GM23338 (cell line): Measurements from ENCODE around the gene SGMS2. TPM values are rescaled to one million over a fixed set of nuclear protein-coding genes. Genes with fewer than 3 reads are reported as not detected.

Source experiments
- ATAC-seq: fragments of 200-7000 bp; cut with Tn5 transposase; 3 replicates; pipeline ENCODE4 v1.9.1; 2020
- DNase-seq: peaks from one replicate; pipeline ENCODE4 v3.0.0-alpha.2; 2015; ENCODE audit warnings: low spot score
- H2AFZ ChIP-seq: fragments of 200-600 bp; sonication (generic); 2 replicates; pipeline ENCODE4 v1.8.0; 2016; ENCODE audit warnings: antibody characterized with exemption, mild to moderate bottlenecking, moderate library complexity
- H3F3A ChIP-seq: fragments of 200-600 bp; sonication (generic); replicated peaks from 2 replicates; pipeline ENCODE4 v1.8.0; 2017; ENCODE audit warnings: antibody characterized with exemption, mixed run types, low read depth
- H3K27ac ChIP-seq: fragments of 200-600 bp; sonication (generic); 2 replicates; pipeline ENCODE4 v1.6.1; 2016; ENCODE audit warnings: low read depth
- H3K27me3 ChIP-seq: fragments of 200-600 bp; sonication (generic); 2 replicates; pipeline ENCODE4 v1.8.0; 2016; ENCODE audit warnings: mild to moderate bottlenecking, mixed run types, moderate library complexity; ENCODE audit not compliant: insufficient read depth
- H3K36me3 ChIP-seq: fragments of 200-600 bp; sonication (generic); 2 replicates; pipeline ENCODE4 v1.8.0; 2016; ENCODE audit warnings: mild to moderate bottlenecking; ENCODE audit not compliant: insufficient read depth
- H3K4me1 ChIP-seq: fragments of 200-600 bp; sonication (generic); 2 replicates; pipeline ENCODE4 v1.8.0; 2016; ENCODE audit warnings: mild to moderate bottlenecking, moderate library complexity; ENCODE audit not compliant: insufficient read depth
- H3K4me2 ChIP-seq: fragments of 200-600 bp; sonication (generic); 2 replicates; pipeline ENCODE4 v1.7.1; 2017; ENCODE audit warnings: mixed run types
- H3K4me3 ChIP-seq: fragments of 200-600 bp; sonication (generic); 2 replicates; pipeline ENCODE4 v1.6.1; 2016; ENCODE audit warnings: mixed run types
- H3K79me2 ChIP-seq: fragments of 200-600 bp; sonication (generic); replicated peaks from 2 replicates; pipeline ENCODE4 v1.8.0; 2017; ENCODE audit warnings: mild to moderate bottlenecking; ENCODE audit not compliant: insufficient read depth
- H3K9me2 ChIP-seq: fragments of 200-600 bp; sonication (generic); 2 replicates; pipeline ENCODE4 v1.8.0; 2017; ENCODE audit not compliant: insufficient read depth
- H4K20me1 ChIP-seq: fragments of 200-600 bp; sonication (generic); replicated peaks from 2 replicates; pipeline ENCODE4 v1.8.0; 2017; ENCODE audit warnings: mild to moderate bottlenecking; ENCODE audit not compliant: insufficient read depth
- H3K27ac Mint-ChIP-seq: 2 replicates; pipeline ENCODE4 v1.8.0; 2020; ENCODE audit warnings: inconsistent platforms, mild to moderate bottlenecking, moderate library complexity, mixed read lengths
- H3K27me3 Mint-ChIP-seq: 3 replicates; pipeline ENCODE4 v1.8.0; 2022; ENCODE audit warnings: low read depth, mild to moderate bottlenecking, moderate library complexity, mixed read lengths, inconsistent platforms; ENCODE audit not compliant: insufficient read depth, poor library complexity
- H3K36me3 Mint-ChIP-seq: 3 replicates; pipeline ENCODE4 v1.8.0; 2021; ENCODE audit warnings: low read depth, mild to moderate bottlenecking, inconsistent platforms, moderate library complexity, mixed read lengths
- H3K4me1 Mint-ChIP-seq: 3 replicates; pipeline ENCODE4 v1.8.0; 2020; ENCODE audit warnings: mild to moderate bottlenecking, inconsistent platforms, mixed read lengths
- H3K4me3 Mint-ChIP-seq: 3 replicates; pipeline ENCODE4 v1.8.0; 2021; ENCODE audit warnings: moderate library complexity, mild to moderate bottlenecking, inconsistent platforms, mixed read lengths
- H3K9me3 Mint-ChIP-seq: 3 replicates; pipeline ENCODE4 v1.8.0; 2020; ENCODE audit warnings: moderate library complexity, mild to moderate bottlenecking, inconsistent platforms, mixed read lengths
- CREB1 ChIP-seq: fragments of 250-450 bp; sonication (Bioruptor Pico); IDR thresholded peaks from 2 replicates; pipeline ENCODE4 v1.5.0; 2020; ENCODE audit warnings: low read depth, mild to moderate bottlenecking, moderate library complexity
- ETS1 ChIP-seq: IDR thresholded peaks from 2 replicates; pipeline ENCODE4 v1.6.1; 2016; ENCODE audit warnings: antibody characterized with exemption
- NANOG ChIP-seq: IDR thresholded peaks from 2 replicates; pipeline ENCODE4 v1.6.1; 2016; ENCODE audit warnings: antibody characterized with exemption, borderline replicate concordance
- ZNF462 ChIP-seq: fragments of 250-450 bp; sonication (Bioruptor Pico); IDR thresholded peaks from 2 replicates; pipeline ENCODE4 v1.5.0; 2020; ENCODE audit warnings: mild to moderate bottlenecking, moderate library complexity
- polyA plus RNA-seq: library from polyadenylated mRNA; unstranded; fragments of >200 nt; fragmentation: Nextera tagmentation; extraction: Ambion mirVana; gene quantifications from 2 replicates; pipeline ENCODE4 v1.2.1, GENCODE V29; 2016
- total RNA-seq: library from RNA; depleted of rRNA; stranded (reverse); fragments of >200 nt; shearing (Covaris generic); gene quantifications from 2 replicates; pipeline ENCODE4 v1.2.3, GENCODE V29; 2014

Gene SGMS2
- total and polyA plus RNA-seq, 2 experiments from 2014 or later, result 0.35 to 1.1 TPM

DNA sequence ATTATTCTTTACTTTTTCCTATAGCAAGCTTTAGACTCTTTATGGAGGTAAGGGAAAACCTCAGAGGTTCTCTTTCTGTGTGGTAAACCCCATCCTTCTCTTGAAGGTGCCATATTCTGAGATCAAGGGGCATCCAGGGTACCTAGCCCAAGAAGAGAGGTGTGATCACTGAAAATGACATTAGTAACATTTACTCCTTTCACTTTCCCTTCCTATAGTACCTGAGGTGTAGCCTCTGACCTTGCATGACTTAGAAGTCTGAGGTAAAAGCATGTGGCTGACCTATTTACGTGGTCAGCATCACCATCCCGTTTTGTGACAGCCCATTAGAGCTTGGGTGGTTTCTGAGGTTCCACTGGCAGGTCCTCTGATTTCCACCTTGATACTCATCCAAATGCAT, 25.7 kb downstream of the SGMS2 start:
- no peak overlapping the region for H3K27ac Mint-ChIP-seq
- Histone ChIP-seq H2AFZ (no peak overlapping the region), H3K79me2 (no peaks in the 10 kb centered on the region), H3K27me3 (no peaks in the 10 kb centered on the region), H3K4me2 (0 out of 2 replicates have a peak overlapping the region, but pooled peaks have one; percentile 16), H3K9me2 (no peaks in the 10 kb centered on the region), H3F3A (no peaks in the 10 kb centered on the region), H4K20me1 (no peaks in the 10 kb centered on the region), H3K27ac (no peak overlapping the region), H3K4me3 (no peak overlapping the region), H3K36me3 (no peaks in the 10 kb centered on the region), H3K4me1 (peaks cover 11% of the 10 kb centered on the region; the same call in 1 of the 2 replicates)
- no peak for ATAC-seq
- TF ChIP-seq CREB1 (CRISPR knock-in tag), result no peak
- no peak for TF ChIP-seq ZNF462 (CRISPR knock-in tag)
- TF ChIP-seq NANOG, result no peak
- no peak for TF ChIP-seq ETS1
- peaks cover 5% of the 10 kb centered on the region; the same call in 1 of the 3 replicates for H3K36me3 Mint-ChIP-seq
- no peak overlapping the region for H3K4me3 Mint-ChIP-seq
- peaks cover 12% of the 10 kb centered on the region for H3K9me3 Mint-ChIP-seq
- H3K4me1 Mint-ChIP-seq, result peaks cover 8% of the 10 kb centered on the region
- H3K27me3 Mint-ChIP-seq, result no peaks in the 10 kb centered on the region
- no peak for DNase-seq
